B cell (primary cell): ENCODE measurements around the gene CHADL. TPM values are rescaled to one million over a fixed set of nuclear protein-coding genes. Genes with fewer than 3 reads are reported as not detected.

Source experiments
- ATAC-seq: fragments of 200-7000 bp; cut with Tn5 transposase; one replicate; pipeline ENCODE4 v1.10.0; 2021; ENCODE audit warnings: low read depth, mild to moderate bottlenecking, moderate number of reproducible peaks, moderate library complexity
- CTCF ChIA-PET: fragments of 350-600 bp; sonication (Branson Sonifier 250); formaldehyde crosslinking; loops from one replicate; lab custom pipeline; 2021; ENCODE audit warnings: antibody characterized with exemption, inconsistent platforms; lab: Charles Lee
- POLR2A ChIA-PET: fragments of 350-600 bp; sonication (Branson Sonifier 250); formaldehyde crosslinking; loops from one replicate; lab custom pipeline; 2021; ENCODE audit warnings: antibody characterized with exemption; lab: Charles Lee
- DNase-seq: peaks from one replicate; pipeline ENCODE4 v3.0.0; 2013
- H2AFZ ChIP-seq: 2 replicates; pipeline ENCODE4 v1.6.1; 2012; ENCODE audit warnings: mild to moderate bottlenecking, low read depth, low read length; ENCODE audit not compliant: insufficient read depth, poor library complexity, severe bottlenecking
- H3K27ac ChIP-seq, 2 donors: 1 replicate in 1 of 2; 2 replicates in 1 of 2; pipeline ENCODE4 v1.5.1; 2012 to 2013; ENCODE audit warnings: low read length in 2 of 2, mild to moderate bottlenecking in 2 of 2, moderate library complexity in 1 of 2
- H3K27me3 ChIP-seq, 4 experiments: fragments of 200-600 bp in 1 of 4; sonication (generic) in 1 of 4; replicated peaks in 1 of 4; 1 replicate in 2 of 4; 2 replicates in 2 of 4; pipeline versions ENCODE4 v1.6.1 to v1.7.0; 2013 to 2016; ENCODE audit warnings: low read length in 3 of 4, mild to moderate bottlenecking in 2 of 4, mixed read lengths in 1 of 4, moderate library complexity in 1 of 4; ENCODE audit not compliant: insufficient read depth in 4 of 4, control insufficient read depth in 3 of 4; ENCODE audit errors: control extremely low read depth in 1 of 4
- H3K36me3 ChIP-seq, 2 experiments: replicated peaks in 1 of 2; 1 replicate in 1 of 2; 2 replicates in 1 of 2; pipeline versions ENCODE4 v1.6.1 to v1.7.1; 2013; ENCODE audit warnings: low read length in 1 of 2; ENCODE audit not compliant: insufficient read depth in 2 of 2, control insufficient read depth in 1 of 2; ENCODE audit errors: control extremely low read depth in 1 of 2, extremely low read depth in 1 of 2
- H3K4me1 ChIP-seq, 2 donors: fragments of 200-600 bp in 1 of 2; sonication (generic) in 1 of 2; 1 replicate in 1 of 2; 2 replicates in 1 of 2; pipeline versions ENCODE4 v1.5.1 to v1.6.1; 2013 to 2017; ENCODE audit warnings: low read length in 2 of 2; ENCODE audit not compliant: control insufficient read depth in 2 of 2, insufficient read depth in 2 of 2
- H3K4me2 ChIP-seq: replicated peaks from 2 replicates; pipeline ENCODE3; 2012; ENCODE audit warnings: mild to moderate bottlenecking, low read depth, low read length; ENCODE audit not compliant: poor library complexity, severe bottlenecking
- H3K4me3 ChIP-seq, 5 experiments: fragments of 200-600 bp in 1 of 5; sonication (generic) in 1 of 5; 1 replicate in 3 of 5; 2 replicates in 2 of 5; pipeline versions ENCODE4 v1.5.1 to v1.7.0; 2011 to 2016; ENCODE audit warnings: low read length in 4 of 5, mild to moderate bottlenecking in 4 of 5, low read depth in 2 of 5, control low read depth in 1 of 5, moderate library complexity in 1 of 5; ENCODE audit not compliant: insufficient read depth in 1 of 5; ENCODE audit errors: control extremely low read depth in 1 of 5, extremely low read depth in 1 of 5
- H3K79me2 ChIP-seq: fragments of 200-600 bp; sonication (generic); one replicate; pipeline ENCODE4 v1.6.0; 2016; ENCODE audit warnings: low read length; ENCODE audit not compliant: control insufficient read depth, insufficient read depth
- H3K9ac ChIP-seq: fragments of 200-600 bp; sonication (generic); 2 replicates; pipeline ENCODE4 v1.6.1; 2017; ENCODE audit warnings: mild to moderate bottlenecking, low read length, moderate library complexity
- H3K9me3 ChIP-seq, 3 donors: one replicate each; pipeline versions ENCODE4 v1.6.1 to v1.7.1; 2013; ENCODE audit warnings: low read length in 2 of 3; ENCODE audit not compliant: control insufficient read depth in 2 of 3, insufficient read depth in 1 of 3; ENCODE audit errors: control extremely low read depth in 1 of 3
- H4K20me1 ChIP-seq: 2 replicates; pipeline ENCODE4 v1.6.0; 2012; ENCODE audit warnings: mild to moderate bottlenecking, low read length; ENCODE audit not compliant: insufficient read depth, control insufficient read depth, poor library complexity, severe bottlenecking
- H3K27ac Mint-ChIP-seq: one replicate; pipeline ENCODE4 v1.8.0; 2021; ENCODE audit warnings: mixed read lengths
- H3K27me3 Mint-ChIP-seq: one replicate; pipeline ENCODE4 v1.8.0; 2021; ENCODE audit warnings: mixed read lengths
- H3K4me1 Mint-ChIP-seq: one replicate; pipeline ENCODE4 v1.8.0; 2021; ENCODE audit warnings: mixed read lengths
- H3K4me3 Mint-ChIP-seq: one replicate; pipeline ENCODE4 v1.8.0; 2021; ENCODE audit warnings: mixed read lengths
- H3K9me3 Mint-ChIP-seq: one replicate; pipeline ENCODE4 v1.8.0; 2022; ENCODE audit warnings: mixed read lengths; ENCODE audit not compliant: insufficient read depth
- CTCF ChIP-seq: fragments of 200-600 bp; IDR thresholded peaks from one replicate; pipeline ENCODE4 v1.8.0; 2022; ENCODE audit warnings: antibody characterized with exemption, mild to moderate bottlenecking
- EZH2 ChIP-seq: IDR thresholded peaks from 2 replicates; pipeline ENCODE4 v1.6.1; 2012; ENCODE audit warnings: borderline replicate concordance, low read depth, mild to moderate bottlenecking, moderate library complexity, low read length; ENCODE audit not compliant: insufficient read depth, poor library complexity, severe bottlenecking
- WGBS: methylation state at CpG from one replicate; pipeline ENCODE4 v1.1.5; 2013; ENCODE audit warnings: missing lambda C conversion rate; ENCODE audit not compliant: insufficient coverage; 5-methylcytosine and 5-hydroxymethylcytosine counted together
- intact Hi-C: fragments of 100-400 bp; cut with micrococcal nuclease; formaldehyde crosslinking; loops from one replicate; pipeline ENCODE4 v1.10.0; 2022
- polyA plus RNA-seq: library from polyadenylated mRNA; depleted of rRNA; stranded (reverse); fragments of >200 nt; gene quantifications from 2 replicates; pipeline ENCODE4 v1.2.3, GENCODE V29; 2012
- total RNA-seq, 2 donors: library from RNA; stranded (reverse); fragments of 120-200 nt in 1 of 2; gene quantifications; 1 replicate in 1 of 2; 2 replicates in 1 of 2; pipeline versions ENCODE4 v1.2.3 to v1.2.4, GENCODE V29; 2013 to 2022

The CHADL gene
- total and polyA plus RNA-seq, 2 donors (not counting 1 experiment from before 2014, with no cell fraction given), result 0.07 to 0.59 TPM

GRCh38 chr22:41237707-41238569 is 2.8 kb downstream of the CHADL start:
- Histone ChIP-seq H2AFZ (peak overlapping the region; percentile 93), H4K20me1 (no peaks in the 10 kb centered on the region), H3K79me2 (no peaks in the 10 kb centered on the region), H3K4me1 (peaks cover 5 to 10% of the 10 kb centered on the region in 2 donors), H3K9me3 (no peaks in the 10 kb centered on the region), H3K4me3 (peak overlapping the region in 4 of 5 experiments; percentile 14 to 57 (median 41)), H3K9ac (peak overlapping the region; percentile 54), H3K4me2 (peak overlapping the region; percentile 93), H3K27me3 (no peaks in the 10 kb centered on the region), H3K27ac (no peak overlapping the region), H3K36me3 (no peaks in the 10 kb centered on the region)
- H3K4me1 Mint-ChIP-seq, result peaks cover 7% of the 10 kb centered on the region
- 28% methylated on average over 97 of the region's 97 CpGs for WGBS
- H3K27me3 Mint-ChIP-seq, result no peaks in the 10 kb centered on the region
- peak; percentile 90 for DNase-seq
- H3K9me3 Mint-ChIP-seq, result no peaks in the 10 kb centered on the region
- TF ChIP-seq EZH2 (no peak), CTCF (peak; percentile 77)
- CTCF ChIA-PET, result interaction anchor here (0.6 to 4.6 kb wide), 32 partner anchors 10 to 999 kb away, joined by 3 to 93 read pairs (median 4); partner anchors contain the start of genes RANGAP1, TEF, XPNPEP3 and ZC3H7B
- peak overlapping the region; percentile 84 for H3K4me3 Mint-ChIP-seq
- POLR2A ChIA-PET, result interaction anchor here (0.8 to 1.1 kb wide), 6 partner anchors 11 to 315 kb away, joined by 3 to 8 read pairs (median 4); partner anchors contain the start of genes RANGAP1 and RBX1
- H3K27ac Mint-ChIP-seq, result no peak overlapping the region
- ATAC-seq, result peak; percentile 97
- intact Hi-C loops, result loop anchor here (5.0 kb wide), 1 partner anchor 41 kb away; no protein-coding TSS in a partner anchor
